HCT116 (cell line): Measurements from ENCODE around the gene BBS7. TPM values are rescaled to one million over a fixed set of nuclear protein-coding genes. Genes with fewer than 3 reads are reported as not detected.

Experiments used
- ATAC-seq: fragments of 200-7000 bp; cut with Tn5 transposase; 2 replicates; pipeline ENCODE4 v1.9.1; 2020; ENCODE audit warnings: mild to moderate bottlenecking, moderate library complexity
- BruUV-seq: library from RNA; stranded (reverse); fragments of 400-500 nt; replicated peaks from 2 replicates; lab custom pipeline; 2021; lab: Mats Ljungman, UMichigan
- CTCF ChIA-PET: fragments of 300-600 bp; sonication (Branson Sonifier 250); formaldehyde crosslinking; loops from one replicate; lab custom pipeline; 2021; ENCODE audit warnings: antibody characterized with exemption; lab: Charles Lee
- POLR2A ChIA-PET: fragments of 300-600, 350-600 bp; sonication (Branson Sonifier 250); formaldehyde crosslinking; loops from one replicate; lab custom pipeline; 2021; ENCODE audit warnings: antibody characterized with exemption; lab: Charles Lee
- RAD21 ChIA-PET, 2 experiments: fragments of 300-600 bp; sonication (Branson Sonifier 250); formaldehyde crosslinking; loops; one replicate each; lab custom pipeline; 2023; ENCODE audit warnings: low total read pairs in 2 of 2; ENCODE audit not compliant: uncharacterized antibody in 2 of 2, unreplicated experiment in 2 of 2, low non-redundant PET in 1 of 2; lab: Charles Lee
- DNase-seq: peaks from one replicate; pipeline ENCODE4 v3.0.0-alpha.2; 2010; ENCODE audit warnings: low read depth, low spot score
- H2AFZ ChIP-seq: fragments of 200-600 bp; shearing (Covaris generic), sonication (generic); 2 replicates; pipeline ENCODE4 v1.6.1; 2017; ENCODE audit warnings: low read depth, mixed run types, mixed read lengths, antibody characterized with exemption, low read length; ENCODE audit not compliant: poor library complexity, severe bottlenecking
- H3K27ac ChIP-seq: 2 replicates; pipeline ENCODE4 v1.5.1; 2012; ENCODE audit warnings: low read depth, low read length
- H3K27me3 ChIP-seq: fragments of 200-600 bp; sonication (generic); 2 replicates; pipeline ENCODE4 v1.6.1; 2016; ENCODE audit warnings: mixed run types, low read length, mixed read lengths; ENCODE audit not compliant: insufficient read depth
- H3K36me3 ChIP-seq, 2 experiments: fragments of 200-500 bp in 1 of 2; fragments of 200-600 bp in 1 of 2; sonication (Bioruptor generic) in 1 of 2; sonication (generic) in 1 of 2; 2 replicates each; pipeline versions ENCODE4 v1.5.1 to v1.6.1; 2014 to 2016; ENCODE audit warnings: low read length in 2 of 2, inconsistent platforms in 1 of 2, mixed read lengths in 1 of 2, mixed run types in 1 of 2; ENCODE audit not compliant: insufficient read depth in 2 of 2, control insufficient read depth in 1 of 2
- H3K4me1 ChIP-seq, 2 experiments: fragments of 200-600 bp in 1 of 2; sonication (generic) in 1 of 2; 2 replicates each; pipeline versions ENCODE4 v1.5.1 to v1.6.1; 2012 to 2017; ENCODE audit warnings: low read length in 2 of 2, inconsistent platforms in 1 of 2, mild to moderate bottlenecking in 1 of 2, mixed read lengths in 1 of 2, mixed run types in 1 of 2, moderate library complexity in 1 of 2; ENCODE audit not compliant: insufficient read depth in 2 of 2, control insufficient read depth in 1 of 2
- H3K4me2 ChIP-seq: fragments of 200-600 bp; sonication (generic); 2 replicates; pipeline ENCODE4 v1.6.1; 2017; ENCODE audit warnings: mixed run types, low read length, mixed read lengths
- H3K4me3 ChIP-seq, 2 experiments: fragments of 200-600 bp in 1 of 2; sonication (generic) in 1 of 2; replicated peaks in 1 of 2; 2 replicates each; pipeline ENCODE4 v1.5.1; 2011 to 2016; ENCODE audit warnings: low read length in 2 of 2, control low read depth in 1 of 2, low read depth in 1 of 2, mild to moderate bottlenecking in 1 of 2, mixed read lengths in 1 of 2, mixed run types in 1 of 2
- H3K79me2 ChIP-seq: fragments of 200-600 bp; sonication (generic); 2 replicates; pipeline ENCODE4 v1.6.1; 2017; ENCODE audit warnings: mild to moderate bottlenecking, mixed run types, low read length, moderate library complexity, mixed read lengths; ENCODE audit not compliant: insufficient read depth
- H3K9ac ChIP-seq: fragments of 200-600 bp; sonication (generic); 2 replicates; pipeline ENCODE4 v1.6.1; 2016; ENCODE audit warnings: low read length, mixed read lengths
- H3K9me2 ChIP-seq: fragments of 200-600 bp; sonication (generic), shearing (Covaris generic); 2 replicates; pipeline ENCODE4 v1.6.1; 2017; ENCODE audit warnings: mixed run types, mild to moderate bottlenecking, moderate library complexity; ENCODE audit not compliant: insufficient read depth
- H3K9me3 ChIP-seq, 2 experiments: fragments of 200-500 bp in 1 of 2; fragments of 200-600 bp in 1 of 2; sonication (Bioruptor generic) in 1 of 2; sonication (generic) in 1 of 2; 2 replicates each; pipeline ENCODE4 v1.6.1; 2014 to 2017; ENCODE audit warnings: low read length in 2 of 2, mixed read lengths in 2 of 2, inconsistent platforms in 1 of 2, low read depth in 1 of 2, mild to moderate bottlenecking in 1 of 2, mixed run types in 1 of 2, moderate library complexity in 1 of 2; ENCODE audit not compliant: control insufficient read depth in 1 of 2, insufficient read depth in 1 of 2
- H4K20me1 ChIP-seq: fragments of 200-600 bp; sonication (generic), shearing (Covaris generic); 2 replicates; pipeline ENCODE4 v1.6.1; 2017; ENCODE audit warnings: mixed run types, mild to moderate bottlenecking, moderate library complexity; ENCODE audit not compliant: insufficient read depth
- CBX3 ChIP-seq: IDR thresholded peaks from 2 replicates; pipeline ENCODE4 v1.6.1; 2012; ENCODE audit warnings: low read depth
- EZH2phosphoT487 ChIP-seq: fragments of 200-600 bp; IDR thresholded peaks from 2 replicates; pipeline ENCODE4 v1.6.1; 2018; ENCODE audit warnings: antibody characterized with exemption, borderline replicate concordance
- FOSL1 ChIP-seq: IDR thresholded peaks from 2 replicates; pipeline ENCODE4 v1.6.1; 2012; ENCODE audit warnings: low read depth
- JUND ChIP-seq: IDR thresholded peaks from 2 replicates; pipeline ENCODE4 v1.6.1; 2012
- POLR2A ChIP-seq: IDR thresholded peaks from 2 replicates; pipeline ENCODE4 v1.7.0; 2011; ENCODE audit warnings: borderline replicate concordance; ENCODE audit not compliant: insufficient read depth, insufficient read length; ENCODE audit errors: extremely low read depth
- RAD21 ChIP-seq: IDR thresholded peaks from 2 replicates; pipeline ENCODE4 v1.6.1; 2012; ENCODE audit warnings: low read depth, mild to moderate bottlenecking
- SIN3A ChIP-seq: IDR thresholded peaks from 2 replicates; pipeline ENCODE4 v1.6.1; 2012; ENCODE audit warnings: low read depth
- SP1 ChIP-seq: IDR thresholded peaks from 2 replicates; pipeline ENCODE4 v1.6.1; 2012; ENCODE audit warnings: low read depth
- SRF ChIP-seq: IDR thresholded peaks from 2 replicates; pipeline ENCODE4 v1.6.1; 2012; ENCODE audit warnings: low read depth
- TCF7L2 ChIP-seq: IDR thresholded peaks from 2 replicates; pipeline ENCODE4 v1.7.0; 2011; ENCODE audit warnings: borderline replicate concordance, inconsistent platforms; ENCODE audit not compliant: insufficient read depth, insufficient read length; ENCODE audit errors: extremely low read depth
- YY1 ChIP-seq: IDR thresholded peaks from 2 replicates; pipeline ENCODE4 v1.6.1; 2011; ENCODE audit warnings: low read length, low read depth, moderate library complexity, mild to moderate bottlenecking; ENCODE audit not compliant: insufficient replicate concordance; ENCODE audit errors: extremely low read depth
- ZBTB33 ChIP-seq: IDR thresholded peaks from 2 replicates; pipeline ENCODE4 v1.6.1; 2011; ENCODE audit warnings: mild to moderate bottlenecking, low read length, moderate library complexity; ENCODE audit not compliant: insufficient replicate concordance; ENCODE audit errors: extremely low read depth
- intact Hi-C: fragments of 100-400 bp; cut with micrococcal nuclease; formaldehyde crosslinking; loops from 2 replicates; pipeline ENCODE4 v1.10.0; 2022
- total RNA-seq: library from RNA; stranded (reverse); gene quantifications from one replicate; pipeline ENCODE4 v1.2.1, GENCODE V29; 2021; ENCODE audit not compliant: unreplicated experiment
- TF ChIP-seq, protein P1 (sequence below), 3 experiments: fragments of 200-600 bp in 1 of 3; sonication (generic) in 1 of 3; IDR thresholded peaks in 2 of 3; conservative IDR thresholded peaks in 1 of 3; 2 replicates each; pipeline ENCODE4 v1.5.1; 2012 to 2017; ENCODE audit warnings: low read depth in 2 of 3, low read length in 2 of 3, antibody characterized with exemption in 1 of 3, borderline replicate concordance in 1 of 3, control low read depth in 1 of 3, mild to moderate bottlenecking in 1 of 3, mixed read lengths in 1 of 3, mixed run types in 1 of 3, moderate library complexity in 1 of 3; ENCODE audit not compliant: insufficient read depth in 1 of 3
- TF ChIP-seq, protein P2 (sequence below): IDR thresholded peaks from 2 replicates; pipeline ENCODE4 v1.6.1; 2012

BBS7 gene
- total RNA-seq, 1 experiment from 2014 or later: 22.9 TPM

DNA sequence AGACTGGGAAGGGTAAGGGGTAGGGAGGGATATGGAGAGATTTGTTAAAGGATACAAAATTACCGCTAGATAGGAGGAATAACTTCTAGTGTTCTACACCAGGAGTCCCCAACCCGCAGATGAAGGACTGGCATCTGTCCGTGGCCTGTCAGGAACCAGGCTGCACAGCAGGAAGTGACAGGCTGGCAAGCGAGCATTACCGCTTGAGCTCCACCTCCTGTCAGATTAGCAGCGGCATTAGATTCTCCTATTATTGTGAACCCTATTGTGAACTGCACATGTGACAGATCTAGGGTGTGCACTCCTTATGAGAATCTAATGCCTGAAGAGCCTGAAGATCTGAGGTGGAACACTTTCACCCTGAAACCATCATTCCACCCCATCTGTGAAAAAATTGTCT is 27.9 kb upstream of the BBS7 start:
- intact Hi-C loops: no loop called here
- peaks cover 0 to 4% of the 10 kb centered on the region in 2 experiments; a peak in 1 of 4 replicates for H3K4me1 ChIP-seq
- H3K27me3 ChIP-seq: no peaks in the 10 kb centered on the region
- no peaks in the 10 kb centered on the region for H3K9me2 ChIP-seq
- TF ChIP-seq, protein P1, sequence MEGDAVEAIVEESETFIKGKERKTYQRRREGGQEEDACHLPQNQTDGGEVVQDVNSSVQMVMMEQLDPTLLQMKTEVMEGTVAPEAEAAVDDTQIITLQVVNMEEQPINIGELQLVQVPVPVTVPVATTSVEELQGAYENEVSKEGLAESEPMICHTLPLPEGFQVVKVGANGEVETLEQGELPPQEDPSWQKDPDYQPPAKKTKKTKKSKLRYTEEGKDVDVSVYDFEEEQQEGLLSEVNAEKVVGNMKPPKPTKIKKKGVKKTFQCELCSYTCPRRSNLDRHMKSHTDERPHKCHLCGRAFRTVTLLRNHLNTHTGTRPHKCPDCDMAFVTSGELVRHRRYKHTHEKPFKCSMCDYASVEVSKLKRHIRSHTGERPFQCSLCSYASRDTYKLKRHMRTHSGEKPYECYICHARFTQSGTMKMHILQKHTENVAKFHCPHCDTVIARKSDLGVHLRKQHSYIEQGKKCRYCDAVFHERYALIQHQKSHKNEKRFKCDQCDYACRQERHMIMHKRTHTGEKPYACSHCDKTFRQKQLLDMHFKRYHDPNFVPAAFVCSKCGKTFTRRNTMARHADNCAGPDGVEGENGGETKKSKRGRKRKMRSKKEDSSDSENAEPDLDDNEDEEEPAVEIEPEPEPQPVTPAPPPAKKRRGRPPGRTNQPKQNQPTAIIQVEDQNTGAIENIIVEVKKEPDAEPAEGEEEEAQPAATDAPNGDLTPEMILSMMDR (IDR thresholded peaks at IDR 0.05 in 2 of 3, conservative IDR thresholded peaks at IDR 0.05 in 1 of 3; ENCODE audit: borderline replicate concordance in 1 of 3, insufficient read depth in 1 of 3, low read depth in 2 of 3, low read length in 2 of 3): 0 out of 6 replicates have a peak, but pooled peaks of 1 of the 3 experiments have one; percentile 3
- TF ChIP-seq CBX3: no peak
- POLR2A ChIA-PET: no interaction called here
- H3K9me3 ChIP-seq: no peaks in the 10 kb centered on the region
- no peaks in the 10 kb centered on the region for H3K79me2 ChIP-seq
- RAD21 ChIA-PET: no interaction called here
- no peaks in the 10 kb centered on the region for H3K36me3 ChIP-seq
- no peak overlapping the region for H3K9ac ChIP-seq
- CTCF ChIA-PET: interaction anchor here (1.6 kb wide), 1 partner anchor 680 kb away, joined by 8 read pairs; no protein-coding TSS in a partner anchor
- BruUV-seq: no TSS peak
- H3K27ac ChIP-seq: no peak overlapping the region
- DNase-seq (peak; percentile 10), ATAC-seq (peak; percentile 84)
- peak overlapping the region; percentile 42 for H3K4me2 ChIP-seq
- H2AFZ ChIP-seq: peak overlapping the region; percentile 82
- no peaks in the 10 kb centered on the region for H4K20me1 ChIP-seq
- no peak overlapping the region for H3K4me3 ChIP-seq

- ATAC-seq: no peak
- H3K36me3 ChIP-seq: no peaks in the 10 kb centered on the region
- H3K9me3 ChIP-seq: no peaks in the 10 kb centered on the region
- H2AFZ ChIP-seq: no peak overlapping the region
- H3K27ac ChIP-seq: no peak overlapping the region
- no TSS peak for BruUV-seq
- H3K9me2 ChIP-seq: no peaks in the 10 kb centered on the region
- H3K4me3 ChIP-seq: no peak overlapping the region
- H4K20me1 ChIP-seq: no peaks in the 10 kb centered on the region
- H3K9ac ChIP-seq: no peak overlapping the region
- POLR2A ChIA-PET: no interaction called here
- H3K79me2 ChIP-seq: no peaks in the 10 kb centered on the region
- CTCF ChIA-PET: no interaction called here
- RAD21 ChIA-PET: no interaction called here
- intact Hi-C loops: no loop called here
- no peak for DNase-seq
- H3K4me1 ChIP-seq: no peaks in the 10 kb centered on the region
- no peaks in the 10 kb centered on the region for H3K27me3 ChIP-seq
- H3K4me2 ChIP-seq: no peak overlapping the region
- TF ChIP-seq TCF7L2: no peak
- no peak for TF ChIP-seq SRF
- TF ChIP-seq JUND: no peak
- TF ChIP-seq EZH2phosphoT487: no peak
- TF ChIP-seq, protein P2, sequence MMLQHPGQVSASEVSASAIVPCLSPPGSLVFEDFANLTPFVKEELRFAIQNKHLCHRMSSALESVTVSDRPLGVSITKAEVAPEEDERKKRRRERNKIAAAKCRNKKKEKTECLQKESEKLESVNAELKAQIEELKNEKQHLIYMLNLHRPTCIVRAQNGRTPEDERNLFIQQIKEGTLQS: no peak
- TF ChIP-seq SIN3A: no peak
- TF ChIP-seq SP1: no peak
- TF ChIP-seq RAD21: no peak
- TF ChIP-seq FOSL1: no peak
- TF ChIP-seq POLR2A: no peak
- no peak for TF ChIP-seq ZBTB33
- TF ChIP-seq, protein P1 (IDR thresholded peaks at IDR 0.05 in 2 of 3, conservative IDR thresholded peaks at IDR 0.05 in 1 of 3; ENCODE audit: borderline replicate concordance in 1 of 3, insufficient read depth in 1 of 3, low read depth in 2 of 3, low read length in 2 of 3): no peak
- no peak for TF ChIP-seq YY1
Observed at GRCh38 chr4:121888134-121888533, 17.9 kb upstream of the BBS7 start.
